Astrocyte of the cerebellum (primary cell): Measurements from ENCODE around the gene RASA3.

Source experiments
- DNase-seq: peaks from one replicate; pipeline ENCODE4 v3.0.0-alpha.2; 2011; ENCODE audit warnings: low read depth
- H3K4me3 ChIP-seq: 2 replicates; pipeline ENCODE4 v1.5.1; 2011; ENCODE audit warnings: mild to moderate bottlenecking, low read depth, low read length, moderate library complexity
- CTCF ChIP-seq: IDR thresholded peaks from 2 replicates; pipeline ENCODE4 v1.5.1; 2012; ENCODE audit warnings: low read length, low read depth, moderate library complexity, mild to moderate bottlenecking; ENCODE audit errors: missing control alignments
- in situ Hi-C: cut with HindIII; loops from 2 replicates; pipeline ENCODE4 v1.10.0; 2017; ENCODE audit warnings: low sequenced_read_pairs

The RASA3 gene

GRCh38 chr13:114097893-114098688, 34.3 kb downstream of the RASA3 start:
- no peak overlapping the region for H3K4me3 ChIP-seq
- no peak for DNase-seq
- in situ Hi-C loops, result no loop called here

DNA sequence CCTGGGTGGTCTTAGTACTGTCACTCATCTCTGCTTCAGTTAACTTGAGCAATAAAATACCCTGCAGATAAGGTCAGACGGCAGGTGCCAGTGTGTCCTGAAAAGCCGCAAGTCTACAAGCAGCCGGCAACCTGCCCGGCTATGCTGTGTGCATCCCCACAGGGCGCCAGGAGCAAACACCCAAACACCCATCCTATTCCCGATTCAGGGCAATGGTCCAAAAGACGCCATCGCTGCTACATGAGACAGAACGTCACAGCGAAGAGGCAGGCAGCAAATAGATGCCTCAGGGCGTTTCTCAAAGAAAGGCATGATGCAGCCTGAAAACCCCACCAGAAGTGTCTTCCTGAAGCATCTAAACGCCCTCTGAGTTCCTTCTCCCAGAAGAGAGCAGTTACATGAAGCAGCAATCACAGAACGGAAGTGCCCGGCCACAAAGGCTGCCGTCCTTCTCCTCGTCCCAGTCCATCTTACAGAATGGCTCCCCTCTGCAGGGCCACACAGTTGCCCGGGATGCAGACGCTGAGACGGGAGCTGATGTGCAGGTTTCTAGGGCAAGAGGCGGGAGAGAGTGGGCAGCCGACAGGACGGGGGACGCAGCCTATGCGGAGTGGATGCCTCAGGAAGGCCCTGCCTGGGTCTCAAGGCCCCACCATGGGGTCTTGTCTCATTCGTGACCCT, 35.1 kb downstream of the RASA3 start:
- in situ Hi-C loops, result no loop called here
- no peak for DNase-seq

More at GRCh38 chr13:114097893-114098688, 34.3 kb downstream of the RASA3 start:
- no peak for TF ChIP-seq CTCF

GRCh38 chr13:114096811-114097211, 35.6 kb downstream of the RASA3 start:
- DNase-seq, result no peak
- TF ChIP-seq CTCF, result no peak
- H3K4me3 ChIP-seq, result no peak overlapping the region
- in situ Hi-C loops, result no loop called here

More for the DNA sequence above, 35.1 kb downstream of the RASA3 start:
- no peak for TF ChIP-seq CTCF
- H3K4me3 ChIP-seq, result no peak overlapping the region

DNA sequence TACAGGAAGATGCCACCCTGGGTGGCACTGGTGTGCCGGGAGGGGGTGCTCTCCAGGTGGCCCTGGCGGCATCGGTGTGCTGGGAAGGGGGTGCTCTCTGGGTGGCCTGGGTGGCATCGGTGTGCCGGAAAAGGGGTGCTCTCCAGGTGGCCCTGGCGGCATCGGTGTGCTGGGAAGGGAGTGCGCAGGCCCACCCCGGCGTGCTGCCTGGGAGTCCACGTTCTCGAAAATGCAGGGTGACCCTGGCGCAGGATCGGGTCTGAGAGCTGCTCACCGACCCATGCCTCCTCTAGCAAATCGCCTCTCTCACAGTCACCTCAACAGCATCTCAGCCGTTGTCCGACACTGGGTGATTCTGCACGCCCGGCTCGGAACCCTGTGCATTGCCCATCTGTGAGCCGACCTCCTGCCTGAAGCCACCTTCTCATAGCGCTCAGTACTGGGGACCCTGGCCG, 36.4 kb downstream of the RASA3 start:
- no peak for TF ChIP-seq CTCF

GRCh38 chr13:114095486-114095885, 36.9 kb downstream of the RASA3 start:
- in situ Hi-C loops, result no loop called here
- H3K4me3 ChIP-seq, result no peak overlapping the region
- TF ChIP-seq CTCF, result no peak
- no peak for DNase-seq

More for the DNA sequence above, 36.4 kb downstream of the RASA3 start:
- H3K4me3 ChIP-seq, result no peak overlapping the region
- in situ Hi-C loops, result no loop called here
- no peak for DNase-seq

DNA sequence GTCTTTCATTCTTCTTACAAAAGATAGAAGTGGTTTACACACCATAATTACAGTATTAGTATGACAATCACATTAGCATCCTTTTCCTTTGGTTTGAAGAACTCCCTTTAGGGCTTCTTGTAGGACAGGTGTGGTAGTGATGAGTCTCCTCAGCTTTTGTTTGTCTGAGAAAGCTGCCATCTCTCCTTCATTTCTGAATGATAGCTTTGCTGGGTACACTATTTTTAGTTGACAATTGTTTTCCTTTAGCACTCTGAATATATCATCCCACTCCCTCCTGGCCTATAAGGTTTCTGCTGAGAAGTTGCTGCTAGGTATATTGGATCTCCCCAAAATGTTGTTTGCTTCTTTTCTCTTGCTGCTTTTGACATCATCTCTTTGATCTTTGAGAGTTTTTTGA, 39.3 kb downstream of the RASA3 start:
- H3K4me3 ChIP-seq, result no peak overlapping the region
- DNase-seq, result no peak
- in situ Hi-C loops, result no loop called here
- TF ChIP-seq CTCF, result no peak
